GM18508 (cell line): ENCODE data around the gene HOXC13.

Source experiments
- ATAC-seq: cut with Tn5 transposase; IDR thresholded peaks from one replicate; pipeline ENCODE4 v1.9.1; 2021; ENCODE audit warnings: moderate number of reproducible peaks; ENCODE audit not compliant: insufficient read depth, unreplicated experiment

The HOXC13 gene

DNA sequence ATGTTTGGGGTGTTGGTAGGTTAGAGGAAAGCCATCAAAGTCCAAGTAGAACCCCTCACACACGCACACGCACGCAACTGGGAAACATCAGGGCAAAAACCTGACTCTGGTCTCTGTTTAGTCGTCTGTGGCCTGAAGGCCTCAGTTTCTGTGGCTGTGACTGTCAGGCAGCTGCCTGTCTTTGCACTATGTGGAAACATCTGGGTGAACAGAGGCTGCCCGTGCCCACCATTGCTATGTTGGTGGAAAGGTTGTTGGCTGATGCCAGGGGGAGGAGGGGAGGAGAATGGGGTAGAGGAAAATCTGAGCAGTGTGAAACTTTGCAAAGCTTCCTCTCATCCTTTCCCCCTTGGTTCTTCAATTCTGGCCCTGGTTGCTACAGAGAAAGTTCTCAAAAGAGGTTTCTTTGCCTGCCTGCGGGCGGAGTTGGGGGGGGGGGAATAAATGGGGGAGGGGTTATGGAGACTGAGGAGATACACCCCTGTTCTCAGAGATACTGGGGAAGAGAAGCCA is 53.8 kb downstream of the HOXC13 start:
- no peak for ATAC-seq

- no peak for ATAC-seq
Measured at GRCh38 chr12:53993162-53994008, 54.8 kb downstream of the HOXC13 start.

DNA sequence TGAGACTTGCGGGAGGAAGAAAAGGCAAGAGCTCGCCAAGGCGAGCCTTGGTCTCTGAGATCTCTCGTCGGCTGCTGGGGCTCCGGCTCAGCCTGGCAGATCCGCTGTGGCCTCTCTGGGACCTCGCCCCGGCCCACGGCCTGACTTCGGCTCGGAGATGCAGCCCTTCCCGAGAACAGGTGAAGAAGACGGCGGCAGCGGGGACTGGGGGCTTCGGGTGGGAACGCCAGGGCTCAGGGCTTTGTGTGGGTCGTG is 55.3 kb downstream of the HOXC13 start:
- no peak for ATAC-seq

DNA sequence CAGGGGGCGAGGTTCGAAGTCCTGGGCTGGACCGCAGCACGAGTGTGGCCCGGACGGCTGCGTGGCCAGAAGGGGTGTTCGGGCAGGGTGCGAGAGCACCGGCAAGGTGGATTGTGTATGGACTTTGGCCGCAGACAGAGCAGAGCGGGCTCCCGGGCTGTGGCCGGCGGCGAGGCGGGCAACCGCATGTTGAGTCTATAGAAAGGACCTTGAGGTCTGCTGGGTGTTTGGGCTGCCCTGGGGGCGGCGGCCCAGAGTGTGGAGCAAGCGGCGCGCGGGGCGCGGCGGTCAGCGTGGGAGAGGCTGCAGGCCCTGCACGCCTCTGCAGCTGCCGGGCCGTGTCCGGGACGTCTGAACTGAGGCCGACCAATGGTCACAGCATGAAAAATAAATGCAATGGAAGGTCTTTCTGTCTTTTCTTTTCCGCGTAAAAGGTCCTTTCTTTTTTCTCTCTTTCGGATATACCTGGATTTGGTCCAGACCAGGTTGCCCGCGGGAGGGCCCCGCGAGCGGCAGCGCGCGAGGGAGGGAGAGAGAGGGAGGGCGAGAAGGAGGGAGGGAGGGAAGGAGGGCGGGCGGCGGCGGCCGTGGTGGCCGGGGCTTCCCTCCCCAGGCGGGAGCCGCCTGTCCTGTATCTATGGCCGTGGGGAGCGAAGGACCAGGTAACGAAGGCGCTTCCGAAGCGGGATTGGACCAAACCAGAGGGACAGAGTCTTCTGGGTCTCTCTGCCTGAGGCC is 55.8 kb downstream of the HOXC13 start:
- ATAC-seq, result no peak

DNA sequence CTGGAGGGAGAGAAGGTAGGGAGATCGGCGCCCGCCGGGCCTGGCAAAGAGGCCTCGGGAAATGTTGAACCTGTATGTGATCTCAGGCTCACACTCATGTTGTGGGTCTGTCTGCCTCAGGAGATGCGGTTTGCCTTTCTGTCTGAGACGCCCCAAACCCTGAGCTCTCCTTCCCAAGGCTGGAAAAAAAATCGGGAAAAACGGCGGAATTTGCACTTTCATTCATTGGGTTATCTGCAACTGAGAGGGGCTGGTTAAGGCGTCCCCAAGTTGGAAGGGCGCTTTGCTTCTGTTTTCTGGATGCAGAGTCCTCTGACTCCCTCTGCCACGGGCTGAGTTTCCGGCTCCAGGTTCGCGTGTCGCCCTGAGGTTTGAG is 56.4 kb downstream of the HOXC13 start:
- ATAC-seq, result no peak

DNA sequence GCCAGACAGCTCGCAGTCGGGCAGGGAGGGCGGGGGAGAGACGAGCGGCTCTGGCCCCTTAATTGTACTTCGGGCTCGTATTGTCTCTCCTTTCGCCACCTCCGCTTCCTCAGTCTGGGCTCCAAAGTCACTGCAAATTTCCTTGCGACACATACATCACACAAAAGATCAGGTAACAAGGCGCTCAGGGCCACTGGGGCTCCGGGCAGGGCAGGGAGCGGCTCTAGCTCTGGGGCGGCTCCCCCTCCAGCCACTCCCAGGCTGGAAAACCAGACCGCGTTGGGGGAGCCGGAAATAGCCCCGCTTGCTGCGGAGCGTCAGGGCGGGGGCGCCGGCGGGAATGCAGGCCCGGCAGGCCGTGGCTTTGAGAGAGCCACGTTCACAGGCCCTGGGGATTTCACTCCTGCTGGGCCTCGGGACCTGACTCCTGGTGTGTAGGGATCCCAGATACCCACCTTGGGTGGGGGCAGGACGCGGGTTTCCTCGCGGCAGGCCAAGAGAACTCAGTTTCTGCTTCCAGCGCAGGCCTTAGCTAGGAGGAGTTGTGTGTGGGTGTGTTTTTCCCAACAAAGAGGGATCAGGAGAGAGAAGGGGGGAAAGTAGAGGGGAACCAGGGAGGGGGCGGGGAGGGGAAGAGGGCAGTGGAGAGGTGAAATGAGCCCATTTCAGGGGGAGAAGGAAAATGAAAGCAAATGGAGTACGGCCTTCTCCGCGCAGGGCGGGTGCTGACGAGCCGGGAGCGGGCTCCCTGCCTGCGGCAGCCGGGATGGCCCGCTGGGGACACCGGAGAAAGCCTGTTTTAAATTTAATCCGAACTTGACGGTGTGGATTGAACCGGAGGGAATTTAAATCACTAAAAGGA is 57.0 kb downstream of the HOXC13 start:
- ATAC-seq, result no peak
